ENCODE measurements around the gene UTRN.

Gene UTRN

GRCh38 chr6:144304223-144304848 is 19.2 kb downstream of the UTRN start:
- DNase-seq, result no peak
- H3K79me2 ChIP-seq (ENCODE audit: low read length), result no peaks in the 10 kb centered on the region

GRCh38 chr6:144305567-144305966 is 20.4 kb downstream of the UTRN start:
- H3K27me3 ChIP-seq (replicated peaks; ENCODE audit: insufficient read depth, low read length), result no peaks in the 10 kb centered on the region
- no peaks in the 10 kb centered on the region for H4K20me1 ChIP-seq (ENCODE audit: insufficient read depth, low read length)
- H3K27ac ChIP-seq (ENCODE audit: low read length), result no peak overlapping the region
- 0 out of 2 replicates have a peak overlapping the region, but pooled peaks have one; percentile 1 for H3K4me3 ChIP-seq (ENCODE audit: low read length)
- H3K4me1 ChIP-seq (ENCODE audit: low read length), result peaks cover 10% of the 10 kb centered on the region
- H3K9ac ChIP-seq (ENCODE audit: low read length), result no peak overlapping the region
- H3K79me2 ChIP-seq (ENCODE audit: low read length), result no peaks in the 10 kb centered on the region
- H2AFZ ChIP-seq (ENCODE audit: low read length), result no peak overlapping the region
- DNase-seq, result no peak
- no peaks in the 10 kb centered on the region for H3F3A ChIP-seq (ENCODE audit: insufficient read depth, low read length)
- H3K9me3 ChIP-seq (replicated peaks; ENCODE audit: insufficient read depth, low read length), result no peaks in the 10 kb centered on the region
- TF ChIP-seq EZH2 (optimal IDR thresholded peaks at IDR 0.05; ENCODE audit: low read depth, low read length) (no peak), EZH2phosphoT487 (IDR thresholded peaks at IDR 0.05; ENCODE audit: low read length) (no peak), CTCF (IDR thresholded peaks at IDR 0.05; ENCODE audit: low read length) (no peak)
- peak overlapping the region; percentile 38 for H3K4me2 ChIP-seq (ENCODE audit: low read depth, low read length)
- H3K36me3 ChIP-seq (replicated peaks; ENCODE audit: insufficient read depth, low read length), result no peaks in the 10 kb centered on the region
- no peaks in the 10 kb centered on the region for H3K9me2 ChIP-seq (replicated peaks; ENCODE audit: insufficient read depth, low read length)

More at GRCh38 chr6:144304223-144304848, 19.2 kb downstream of the UTRN start:
- Histone ChIP-seq H3K9me2 (replicated peaks; ENCODE audit: insufficient read depth, low read length) (no peaks in the 10 kb centered on the region), H3K4me3 (ENCODE audit: low read length) (no peak overlapping the region), H4K20me1 (ENCODE audit: insufficient read depth, low read length) (no peaks in the 10 kb centered on the region), H2AFZ (ENCODE audit: low read length) (no peak overlapping the region), H3K36me3 (replicated peaks; ENCODE audit: insufficient read depth, low read length) (no peaks in the 10 kb centered on the region), H3F3A (ENCODE audit: insufficient read depth, low read length) (no peaks in the 10 kb centered on the region), H3K4me2 (ENCODE audit: low read depth, low read length) (no peak overlapping the region), H3K9me3 (replicated peaks; ENCODE audit: insufficient read depth, low read length) (no peaks in the 10 kb centered on the region), H3K4me1 (ENCODE audit: low read length) (peaks cover 10% of the 10 kb centered on the region), H3K9ac (ENCODE audit: low read length) (no peak overlapping the region), H3K27ac (ENCODE audit: low read length) (no peak overlapping the region), H3K27me3 (replicated peaks; ENCODE audit: insufficient read depth, low read length) (no peaks in the 10 kb centered on the region)
- no peak for TF ChIP-seq CTCF (IDR thresholded peaks at IDR 0.05; ENCODE audit: low read length)
- TF ChIP-seq EZH2phosphoT487 (IDR thresholded peaks at IDR 0.05; ENCODE audit: low read length), result no peak
- no peak for TF ChIP-seq EZH2 (optimal IDR thresholded peaks at IDR 0.05; ENCODE audit: low read depth, low read length)

GRCh38 chr6:144305985-144306384 is 20.9 kb downstream of the UTRN start:
- H3K9me3 ChIP-seq (replicated peaks; ENCODE audit: insufficient read depth, low read length), result no peaks in the 10 kb centered on the region
- no peaks in the 10 kb centered on the region for H3K36me3 ChIP-seq (replicated peaks; ENCODE audit: insufficient read depth, low read length)
- H3K4me1 ChIP-seq (ENCODE audit: low read length), result peaks cover 10% of the 10 kb centered on the region
- H3K27ac ChIP-seq (ENCODE audit: low read length), result peak overlapping the region; percentile 24; the same call in 1 of the 2 replicates
- no peaks in the 10 kb centered on the region for H3K27me3 ChIP-seq (replicated peaks; ENCODE audit: insufficient read depth, low read length)
- TF ChIP-seq CTCF (IDR thresholded peaks at IDR 0.05; ENCODE audit: low read length) (no peak), EZH2 (optimal IDR thresholded peaks at IDR 0.05; ENCODE audit: low read depth, low read length) (no peak), EZH2phosphoT487 (IDR thresholded peaks at IDR 0.05; ENCODE audit: low read length) (no peak)
- H3K4me2 ChIP-seq (ENCODE audit: low read depth, low read length), result peak overlapping the region; percentile 38
- DNase-seq, result peak; percentile 59
- H3K9me2 ChIP-seq (replicated peaks; ENCODE audit: insufficient read depth, low read length), result no peaks in the 10 kb centered on the region
- no peak overlapping the region for H3K9ac ChIP-seq (ENCODE audit: low read length)
- H3K4me3 ChIP-seq (ENCODE audit: low read length), result 0 out of 2 replicates have a peak overlapping the region, but pooled peaks have one; percentile 1
- no peaks in the 10 kb centered on the region for H3F3A ChIP-seq (ENCODE audit: insufficient read depth, low read length)
- H3K79me2 ChIP-seq (ENCODE audit: low read length), result no peaks in the 10 kb centered on the region
- H2AFZ ChIP-seq (ENCODE audit: low read length), result no peak overlapping the region
- H4K20me1 ChIP-seq (ENCODE audit: insufficient read depth, low read length), result no peaks in the 10 kb centered on the region
